ENCODE measurements around the gene SNED1.

DNA sequence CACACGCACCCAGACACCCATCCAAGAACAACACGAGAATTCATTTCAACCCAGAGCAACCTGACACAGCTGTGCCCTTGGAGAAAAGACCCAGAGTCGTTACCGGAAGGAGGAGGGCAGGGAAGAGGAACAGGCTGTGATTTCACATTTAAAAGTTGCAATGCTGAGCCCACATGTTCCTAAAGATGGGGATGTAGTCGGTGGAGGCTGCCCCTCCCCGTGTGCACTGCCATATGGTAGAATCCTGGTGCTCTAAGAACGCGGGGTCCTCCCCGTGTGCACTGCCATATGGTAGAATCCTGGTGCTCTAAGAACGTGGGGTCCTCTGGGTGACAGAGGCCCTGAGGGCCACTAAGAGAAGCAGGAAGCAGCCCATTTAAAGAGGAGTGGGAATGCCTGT, 92.8 kb downstream of the SNED1 start:
- TF ChIP-seq EZH2 (IDR thresholded peaks at IDR 0.05) (no peak), CTCF (IDR thresholded peaks at IDR 0.05) (no peak)
